Measurements from ENCODE around the gene TMPRSS11D. TPM values are rescaled to one million over a fixed set of nuclear protein-coding genes. Genes with fewer than 3 reads are reported as not detected.

TMPRSS11D gene
- total RNA-seq, 4 donors from 2014 or later = 45.0 to 208 (median 163) TPM

DNA sequence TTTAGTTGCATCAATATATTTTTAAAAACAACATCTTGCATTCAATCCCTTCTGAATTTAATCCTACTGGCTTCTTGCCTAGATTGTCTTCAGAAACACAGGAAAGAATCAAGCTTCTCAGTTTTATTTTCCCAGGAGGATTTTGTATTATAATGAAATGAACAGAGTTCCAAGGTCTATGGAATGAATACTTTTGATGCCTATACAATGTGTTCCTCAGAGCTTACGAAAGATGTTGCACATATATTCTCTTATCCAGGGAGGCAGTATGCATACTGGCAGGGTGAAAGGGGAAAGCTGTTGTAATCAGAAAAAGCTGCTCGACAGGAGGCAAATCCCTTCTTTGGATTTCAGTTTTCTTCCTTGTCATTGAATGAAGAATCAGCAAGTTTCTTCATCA lies 8.8 kb downstream of the TMPRSS11D start:
- no peaks in the 10 kb centered on the region for H3K36me3 ChIP-seq
- no peak overlapping the region for H3K4me3 ChIP-seq
- 4 to 25% methylated on average over 2 of the region's 2 CpGs for WGBS, 2 donors
- no peak for DNase-seq
- TF ChIP-seq POLR2A (IDR thresholded peaks at IDR 0.05) = no peak
- TF ChIP-seq, protein P1, sequence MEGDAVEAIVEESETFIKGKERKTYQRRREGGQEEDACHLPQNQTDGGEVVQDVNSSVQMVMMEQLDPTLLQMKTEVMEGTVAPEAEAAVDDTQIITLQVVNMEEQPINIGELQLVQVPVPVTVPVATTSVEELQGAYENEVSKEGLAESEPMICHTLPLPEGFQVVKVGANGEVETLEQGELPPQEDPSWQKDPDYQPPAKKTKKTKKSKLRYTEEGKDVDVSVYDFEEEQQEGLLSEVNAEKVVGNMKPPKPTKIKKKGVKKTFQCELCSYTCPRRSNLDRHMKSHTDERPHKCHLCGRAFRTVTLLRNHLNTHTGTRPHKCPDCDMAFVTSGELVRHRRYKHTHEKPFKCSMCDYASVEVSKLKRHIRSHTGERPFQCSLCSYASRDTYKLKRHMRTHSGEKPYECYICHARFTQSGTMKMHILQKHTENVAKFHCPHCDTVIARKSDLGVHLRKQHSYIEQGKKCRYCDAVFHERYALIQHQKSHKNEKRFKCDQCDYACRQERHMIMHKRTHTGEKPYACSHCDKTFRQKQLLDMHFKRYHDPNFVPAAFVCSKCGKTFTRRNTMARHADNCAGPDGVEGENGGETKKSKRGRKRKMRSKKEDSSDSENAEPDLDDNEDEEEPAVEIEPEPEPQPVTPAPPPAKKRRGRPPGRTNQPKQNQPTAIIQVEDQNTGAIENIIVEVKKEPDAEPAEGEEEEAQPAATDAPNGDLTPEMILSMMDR (IDR thresholded peaks at IDR 0.05) = no peak
- H3K27ac ChIP-seq = peak overlapping the region; percentile 18 to 60 (median 52)
- no peaks in the 10 kb centered on the region for H3K27me3 ChIP-seq
- intact Hi-C loops (cut with DNase I) = no loop called here
- H3K4me1 ChIP-seq = peaks cover 0 to 46% (median 2%) of the 10 kb centered on the region in 3 donors
- H3K9me3 ChIP-seq = no peaks in the 10 kb centered on the region

DNA sequence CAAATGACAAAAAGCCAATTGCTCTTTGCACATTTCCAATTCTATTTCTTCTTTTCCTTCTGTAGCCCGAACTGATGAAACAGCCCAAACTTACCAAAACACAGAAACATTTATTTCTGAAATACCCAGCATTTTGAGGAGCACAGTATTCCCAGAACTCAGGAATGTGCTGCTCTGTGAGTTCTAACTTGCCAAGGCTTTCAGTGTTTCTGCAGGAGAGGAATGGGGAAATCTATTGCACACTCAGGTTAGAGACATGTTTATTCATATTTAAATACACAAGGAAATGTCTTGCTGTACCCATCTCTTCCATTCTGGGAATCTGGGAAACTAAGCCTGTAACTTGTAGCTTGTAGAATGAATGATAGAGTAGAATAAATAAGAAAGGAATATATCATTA lies 10.7 kb downstream of the TMPRSS11D start:
- Histone ChIP-seq H3K27me3 (no peaks in the 10 kb centered on the region), H3K36me3 (no peaks in the 10 kb centered on the region), H3K4me3 (no peak overlapping the region), H3K4me1 (peaks cover 0 to 50% (median 2%) of the 10 kb centered on the region in 3 donors), H3K9me3 (no peaks in the 10 kb centered on the region), H3K27ac (no peak overlapping the region)
- WGBS, 2 donors = 31% methylated on average over 1 of the region's 1 CpG
- TF ChIP-seq, protein P1 (IDR thresholded peaks at IDR 0.05) = no peak
- no peak for TF ChIP-seq POLR2A (IDR thresholded peaks at IDR 0.05)
- intact Hi-C loops (cut with DNase I) = no loop called here
- no peak for DNase-seq

DNA sequence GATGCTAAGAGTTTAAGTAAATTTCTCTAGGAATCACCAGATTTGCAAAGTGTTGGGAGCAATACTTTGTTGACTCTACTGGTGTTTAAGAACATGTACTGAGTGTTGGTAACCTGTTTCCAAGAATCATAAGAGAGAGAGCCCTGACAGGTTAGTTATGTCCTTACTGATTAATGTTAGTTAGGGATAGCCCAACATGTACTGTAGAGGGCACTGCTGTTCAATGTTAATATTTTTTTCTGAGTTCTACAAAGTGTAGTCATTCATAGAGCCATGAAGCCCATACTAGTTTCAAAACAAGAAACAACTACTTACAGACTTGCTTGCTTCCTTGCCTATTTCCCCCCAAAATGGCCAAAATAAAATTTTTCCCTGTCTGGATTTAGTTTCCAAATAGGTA lies 11.9 kb downstream of the TMPRSS11D start:
- DNase-seq = no peak
- intact Hi-C loops (cut with DNase I) = no loop called here

DNA sequence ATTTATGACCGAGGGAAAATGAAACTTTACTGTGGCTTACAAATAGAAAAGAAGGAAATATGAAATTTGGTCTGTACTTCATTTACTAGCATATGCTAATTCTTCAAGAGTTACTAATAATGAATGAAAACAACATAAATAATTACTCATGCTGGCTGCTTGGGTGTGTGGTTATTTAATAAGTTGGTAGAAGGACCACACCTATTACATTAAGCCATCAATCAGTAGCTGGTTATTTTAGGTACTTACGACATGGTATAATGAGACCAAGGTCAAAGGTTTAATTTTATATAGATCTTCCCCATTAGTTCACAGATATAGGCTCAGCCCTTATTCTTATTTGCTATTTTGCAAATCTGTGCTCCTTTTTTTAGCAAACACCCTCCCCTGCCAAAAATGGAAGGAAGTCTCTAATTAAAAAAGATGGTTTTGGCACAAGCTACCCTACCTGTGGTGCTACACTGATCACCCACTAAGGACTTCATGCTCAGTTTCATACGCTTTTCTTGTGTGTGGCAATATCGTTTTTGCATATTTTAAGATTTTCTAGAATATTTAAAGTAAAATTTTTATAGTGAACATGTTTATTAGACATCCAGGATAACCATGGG lies 14.1 kb downstream of the TMPRSS11D start:
- Histone ChIP-seq H3K36me3 (no peaks in the 10 kb centered on the region), H3K9me3 (no peaks in the 10 kb centered on the region), H3K27me3 (no peaks in the 10 kb centered on the region), H3K4me3 (no peak overlapping the region), H3K27ac (peak overlapping the region in 1 of 4 donors; percentile 31), H3K4me1 (peaks cover 0 to 35% (median 2%) of the 10 kb centered on the region in 3 donors)
- no peak for TF ChIP-seq POLR2A (IDR thresholded peaks at IDR 0.05)
- TF ChIP-seq, protein P1 (IDR thresholded peaks at IDR 0.05) = no peak
- DNase-seq = no peak
- 67 to 73% methylated on average over 4 of the region's 4 CpGs for WGBS, 2 donors
- intact Hi-C loops (cut with DNase I) = no loop called here

More for the DNA sequence above, 11.9 kb downstream of the TMPRSS11D start:
- H3K4me3 ChIP-seq = no peak overlapping the region
- H3K36me3 ChIP-seq = no peaks in the 10 kb centered on the region
- peaks cover 0 to 50% (median 2%) of the 10 kb centered on the region in 3 donors for H3K4me1 ChIP-seq
- H3K27me3 ChIP-seq = no peaks in the 10 kb centered on the region
- H3K9me3 ChIP-seq = no peaks in the 10 kb centered on the region
- TF ChIP-seq, protein P1 (IDR thresholded peaks at IDR 0.05) = peak in 5 of 6 experiments; percentile 26 to 71 (median 43)
- no peak for TF ChIP-seq POLR2A (IDR thresholded peaks at IDR 0.05)
- H3K27ac ChIP-seq = no peak overlapping the region

DNA sequence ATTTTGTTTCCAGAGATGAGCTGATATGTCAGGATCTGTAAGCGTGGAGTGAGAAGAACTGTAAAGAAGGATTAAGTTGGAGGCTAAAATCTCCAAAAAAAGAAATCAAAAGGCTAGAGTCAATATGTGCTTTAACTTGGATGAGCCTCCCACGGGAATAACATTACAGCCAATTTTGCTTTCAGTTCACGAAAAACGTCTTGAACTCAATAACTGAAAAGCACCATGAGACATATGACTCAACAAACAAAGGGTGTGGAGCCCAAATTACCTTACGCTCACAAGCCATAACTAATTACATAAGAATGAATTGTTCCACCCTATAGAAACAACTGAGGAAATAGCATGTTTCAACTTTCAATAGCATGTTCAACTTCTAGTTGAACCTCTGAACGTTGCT lies 22.3 kb downstream of the TMPRSS11D start:
- Histone ChIP-seq H3K36me3 (no peaks in the 10 kb centered on the region), H3K4me3 (peak overlapping the region in 2 of 4 donors; percentile 23 to 31), H3K9me3 (no peaks in the 10 kb centered on the region), H3K27ac (peak overlapping the region; percentile 68 to 80 (median 70)), H3K4me1 (peaks cover 0 to 10% (median 0%) of the 10 kb centered on the region in 3 donors), H3K27me3 (no peaks in the 10 kb centered on the region)
- intact Hi-C loops (cut with DNase I) = no loop called here
- WGBS, 2 donors = 33 to 34% methylated on average over 6 of the region's 6 CpGs
- no peak for DNase-seq
- no peak for TF ChIP-seq POLR2A (IDR thresholded peaks at IDR 0.05)
- TF ChIP-seq, protein P1 (IDR thresholded peaks at IDR 0.05) = no peak

Data from esophagus squamous epithelium (tissue), 5 donors.